ENCODE data around the gene SRPK2.

- TF ChIP-seq, protein P1, sequence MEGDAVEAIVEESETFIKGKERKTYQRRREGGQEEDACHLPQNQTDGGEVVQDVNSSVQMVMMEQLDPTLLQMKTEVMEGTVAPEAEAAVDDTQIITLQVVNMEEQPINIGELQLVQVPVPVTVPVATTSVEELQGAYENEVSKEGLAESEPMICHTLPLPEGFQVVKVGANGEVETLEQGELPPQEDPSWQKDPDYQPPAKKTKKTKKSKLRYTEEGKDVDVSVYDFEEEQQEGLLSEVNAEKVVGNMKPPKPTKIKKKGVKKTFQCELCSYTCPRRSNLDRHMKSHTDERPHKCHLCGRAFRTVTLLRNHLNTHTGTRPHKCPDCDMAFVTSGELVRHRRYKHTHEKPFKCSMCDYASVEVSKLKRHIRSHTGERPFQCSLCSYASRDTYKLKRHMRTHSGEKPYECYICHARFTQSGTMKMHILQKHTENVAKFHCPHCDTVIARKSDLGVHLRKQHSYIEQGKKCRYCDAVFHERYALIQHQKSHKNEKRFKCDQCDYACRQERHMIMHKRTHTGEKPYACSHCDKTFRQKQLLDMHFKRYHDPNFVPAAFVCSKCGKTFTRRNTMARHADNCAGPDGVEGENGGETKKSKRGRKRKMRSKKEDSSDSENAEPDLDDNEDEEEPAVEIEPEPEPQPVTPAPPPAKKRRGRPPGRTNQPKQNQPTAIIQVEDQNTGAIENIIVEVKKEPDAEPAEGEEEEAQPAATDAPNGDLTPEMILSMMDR (IDR thresholded peaks at IDR 0.05; ENCODE audit: low read length), result no peak
- TF ChIP-seq EZH2 (IDR thresholded peaks at IDR 0.05; ENCODE audit: borderline replicate concordance, low read length), result no peak
These were observed 147.5 kb downstream of the SRPK2 start for GRCh38 chr7:105241198-105241597.

All from OCI-LY1 (cell line).